ENCODE results near the gene RPL19.

DNA sequence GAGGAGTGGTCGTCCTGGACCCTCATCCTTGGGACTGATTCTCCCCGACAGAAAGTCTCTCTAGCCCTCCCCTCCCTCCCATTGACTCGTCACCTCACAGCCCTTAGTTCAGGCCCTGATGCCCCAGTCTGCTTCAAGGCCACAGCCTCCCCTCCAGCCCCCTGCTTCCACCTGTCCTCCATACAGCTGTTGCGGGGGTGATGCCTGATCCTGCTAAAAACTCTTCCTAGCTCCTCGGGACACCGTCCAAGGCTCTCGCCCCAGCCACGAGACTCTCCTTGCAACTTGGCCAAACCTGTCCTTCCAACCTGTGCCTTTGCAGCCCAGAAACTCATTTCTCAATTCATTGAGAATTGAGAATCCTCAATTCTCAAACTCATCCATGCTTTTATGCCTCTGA is 18.8 kb downstream of the RPL19 start:
- TF ChIP-seq, protein P1, sequence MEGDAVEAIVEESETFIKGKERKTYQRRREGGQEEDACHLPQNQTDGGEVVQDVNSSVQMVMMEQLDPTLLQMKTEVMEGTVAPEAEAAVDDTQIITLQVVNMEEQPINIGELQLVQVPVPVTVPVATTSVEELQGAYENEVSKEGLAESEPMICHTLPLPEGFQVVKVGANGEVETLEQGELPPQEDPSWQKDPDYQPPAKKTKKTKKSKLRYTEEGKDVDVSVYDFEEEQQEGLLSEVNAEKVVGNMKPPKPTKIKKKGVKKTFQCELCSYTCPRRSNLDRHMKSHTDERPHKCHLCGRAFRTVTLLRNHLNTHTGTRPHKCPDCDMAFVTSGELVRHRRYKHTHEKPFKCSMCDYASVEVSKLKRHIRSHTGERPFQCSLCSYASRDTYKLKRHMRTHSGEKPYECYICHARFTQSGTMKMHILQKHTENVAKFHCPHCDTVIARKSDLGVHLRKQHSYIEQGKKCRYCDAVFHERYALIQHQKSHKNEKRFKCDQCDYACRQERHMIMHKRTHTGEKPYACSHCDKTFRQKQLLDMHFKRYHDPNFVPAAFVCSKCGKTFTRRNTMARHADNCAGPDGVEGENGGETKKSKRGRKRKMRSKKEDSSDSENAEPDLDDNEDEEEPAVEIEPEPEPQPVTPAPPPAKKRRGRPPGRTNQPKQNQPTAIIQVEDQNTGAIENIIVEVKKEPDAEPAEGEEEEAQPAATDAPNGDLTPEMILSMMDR (optimal IDR thresholded peaks at IDR 0.05 in 1 of 3, IDR thresholded peaks at IDR 0.05 in 1 of 3, conservative IDR thresholded peaks at IDR 0.05 in 1 of 3; ENCODE audit: extremely low read depth in 1 of 3, insufficient read depth in 2 of 3, low read length in 3 of 3), result no peak
- peak; percentile 17 for TF ChIP-seq EZH2 (IDR thresholded peaks at IDR 0.05; ENCODE audit: low read length)

Data from keratinocyte (primary cell).